ENCODE results near the gene ISG20. TPM values are rescaled to one million over a fixed set of nuclear protein-coding genes. Genes with fewer than 3 reads are reported as not detected.

ISG20 gene
- total and polyA plus RNA-seq, 2 donors from 2014 or later: 7.3 to 25.5 TPM

DNA sequence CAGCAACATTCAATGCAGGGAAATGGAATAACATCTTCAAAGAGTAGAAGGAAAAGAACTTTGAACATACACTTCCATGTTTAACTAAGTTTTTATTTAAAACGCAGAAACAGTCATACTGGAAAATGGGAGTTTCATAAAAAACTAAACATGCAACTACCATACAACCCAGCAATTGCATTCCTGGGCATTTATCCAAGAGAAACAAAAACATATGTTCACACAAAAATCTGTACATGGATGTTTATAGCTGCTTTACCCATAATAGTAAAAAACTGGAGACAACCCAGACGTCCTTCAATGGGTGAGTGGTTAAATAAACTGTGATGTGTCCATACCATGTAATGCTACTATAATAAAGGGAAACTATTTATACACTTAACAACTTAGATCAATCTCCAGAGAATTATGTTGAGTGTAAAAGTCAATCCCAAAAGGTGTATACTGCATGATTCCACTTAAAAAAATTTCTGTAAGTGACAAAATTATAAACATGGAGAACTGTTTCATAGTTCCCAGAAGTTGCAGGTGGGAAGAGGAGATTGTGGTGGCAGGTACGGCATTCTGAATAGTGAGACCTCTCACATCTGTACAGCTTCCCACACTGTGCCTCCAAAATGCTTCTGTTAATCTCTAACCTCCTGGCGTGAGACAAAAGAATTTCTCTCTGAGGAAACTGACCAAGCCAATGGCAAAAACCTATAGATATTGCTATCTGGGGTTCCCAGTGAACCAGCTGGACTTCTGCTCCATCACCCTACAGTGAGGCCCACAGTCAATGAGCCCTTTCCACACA is 23.1 kb downstream of the ISG20 start:
- Histone ChIP-seq H3K36me3 (ENCODE audit: control insufficient read depth in 2 of 3, insufficient read depth in 3 of 3, low read length in 3 of 3) (no peaks in the 10 kb centered on the region), H3K4me1 (ENCODE audit: control insufficient read depth in 2 of 3, insufficient read depth in 2 of 3, low read depth in 1 of 3, low read length in 3 of 3) (no peaks in the 10 kb centered on the region), H3K27ac (ENCODE audit: low read depth in 2 of 2, low read length in 2 of 2) (no peak overlapping the region), H3K9me3 (ENCODE audit: control insufficient read depth in 2 of 3, insufficient read depth in 1 of 3, low read length in 3 of 3) (no peaks in the 10 kb centered on the region), H3K9ac (ENCODE audit: low read length in 3 of 3) (no peak overlapping the region), H3K4me3 (ENCODE audit: low read length in 3 of 3) (no peak overlapping the region), H3K27me3 (ENCODE audit: control insufficient read depth, insufficient read depth, low read length) (no peaks in the 10 kb centered on the region)
- TF ChIP-seq CTCF (IDR thresholded peaks at IDR 0.05; ENCODE audit: borderline replicate concordance, extremely low read depth, insufficient read depth): no peak
- DNase-seq: peak in 1 of 5 donors; percentile 56
- intact Hi-C loops (cut with DNase I): no loop called here
- FAIRE-seq: no peak

DNA sequence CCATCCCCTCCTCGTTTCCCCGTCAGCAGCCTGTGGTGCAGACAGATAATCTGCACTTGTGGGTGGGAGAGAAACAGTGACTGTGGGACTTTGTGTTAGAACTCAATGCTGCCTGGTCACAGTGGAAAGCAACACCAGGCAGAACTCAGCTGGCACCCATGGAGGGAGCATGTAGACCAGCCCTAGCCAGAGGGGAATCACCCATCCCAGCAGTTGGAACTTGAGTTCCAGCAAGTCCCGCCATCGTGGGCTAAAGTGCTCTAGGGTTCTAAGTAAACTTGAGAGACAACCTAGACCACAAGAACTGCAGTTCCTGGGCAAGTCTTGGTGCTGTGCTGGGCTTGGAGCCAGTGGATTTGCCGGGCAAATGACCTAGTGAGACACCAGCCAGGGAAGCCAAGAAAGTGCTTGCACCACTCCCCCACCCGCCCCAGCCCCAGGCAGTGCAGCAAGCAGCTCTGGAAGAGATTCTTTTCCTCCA is 24.4 kb downstream of the ISG20 start:
- H3K4me1 ChIP-seq (ENCODE audit: control insufficient read depth in 2 of 3, insufficient read depth in 2 of 3, low read depth in 1 of 3, low read length in 3 of 3): no peaks in the 10 kb centered on the region
- intact Hi-C loops (cut with DNase I): no loop called here
- no peak overlapping the region for H3K4me3 ChIP-seq (ENCODE audit: low read length in 3 of 3)
- TF ChIP-seq CTCF (IDR thresholded peaks at IDR 0.05; ENCODE audit: borderline replicate concordance, extremely low read depth, insufficient read depth): no peak
- H3K27me3 ChIP-seq (ENCODE audit: control insufficient read depth, insufficient read depth, low read length): no peaks in the 10 kb centered on the region
- no peaks in the 10 kb centered on the region for H3K36me3 ChIP-seq (ENCODE audit: control insufficient read depth in 2 of 3, insufficient read depth in 3 of 3, low read length in 3 of 3)
- DNase-seq (no peak), FAIRE-seq (no peak)
- H3K27ac ChIP-seq (ENCODE audit: low read depth in 2 of 2, low read length in 2 of 2): no peak overlapping the region
- H3K9ac ChIP-seq (ENCODE audit: low read length in 3 of 3): no peak overlapping the region
- H3K9me3 ChIP-seq (ENCODE audit: control insufficient read depth in 2 of 3, insufficient read depth in 1 of 3, low read length in 3 of 3): no peaks in the 10 kb centered on the region

DNA sequence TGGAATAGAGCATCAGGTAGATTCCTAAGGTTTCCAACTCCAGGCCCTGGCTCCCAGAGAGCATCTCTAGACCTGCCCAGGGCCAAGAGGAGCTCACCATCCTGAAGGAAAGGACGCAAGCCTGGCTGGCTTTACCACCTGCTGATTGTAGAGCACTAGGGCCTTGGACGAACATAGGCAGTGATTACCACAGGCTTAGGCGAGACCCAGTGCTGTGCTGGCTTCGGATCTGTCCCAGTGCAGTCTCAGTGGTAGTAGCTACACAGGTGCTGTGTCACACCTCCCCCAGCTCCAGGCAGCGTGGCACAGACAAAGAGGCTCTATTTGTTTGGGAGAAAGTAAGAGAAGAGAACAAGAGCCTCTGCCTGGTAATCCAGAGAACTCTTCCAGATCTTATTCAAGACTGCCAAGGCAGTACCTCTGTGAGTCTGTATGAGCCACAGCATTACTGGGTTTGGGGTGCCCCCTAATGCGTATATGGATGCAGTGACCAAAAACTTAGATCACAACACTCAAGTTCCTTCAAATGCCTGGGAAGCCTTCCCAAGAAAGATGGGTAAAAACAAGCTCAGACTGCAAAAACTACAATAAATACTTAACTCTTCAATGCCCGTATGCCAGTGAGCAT is 25.4 kb downstream of the ISG20 start:
- H3K27me3 ChIP-seq (ENCODE audit: control insufficient read depth, insufficient read depth, low read length): no peaks in the 10 kb centered on the region
- no peak overlapping the region for H3K9ac ChIP-seq (ENCODE audit: low read length in 3 of 3)
- DNase-seq (no peak), FAIRE-seq (no peak)
- H3K9me3 ChIP-seq (ENCODE audit: control insufficient read depth in 2 of 3, insufficient read depth in 1 of 3, low read length in 3 of 3): no peaks in the 10 kb centered on the region
- TF ChIP-seq CTCF (IDR thresholded peaks at IDR 0.05; ENCODE audit: borderline replicate concordance, extremely low read depth, insufficient read depth): peak; percentile 30
- no peaks in the 10 kb centered on the region for H3K4me1 ChIP-seq (ENCODE audit: control insufficient read depth in 2 of 3, insufficient read depth in 2 of 3, low read depth in 1 of 3, low read length in 3 of 3)
- H3K4me3 ChIP-seq (ENCODE audit: low read length in 3 of 3): no peak overlapping the region
- H3K36me3 ChIP-seq (ENCODE audit: control insufficient read depth in 2 of 3, insufficient read depth in 3 of 3, low read length in 3 of 3): no peaks in the 10 kb centered on the region
- no peak overlapping the region for H3K27ac ChIP-seq (ENCODE audit: low read depth in 2 of 2, low read length in 2 of 2)
- intact Hi-C loops (cut with DNase I): no loop called here

Measured in kidney (tissue), 14 donors.